HG02885 (cell line): ENCODE data around the gene ZNF784.

Source experiments
- ATAC-seq: cut with Tn5 transposase; IDR thresholded peaks from one replicate; pipeline ENCODE4 v1.9.1; 2021; ENCODE audit warnings: mild to moderate bottlenecking; ENCODE audit not compliant: unreplicated experiment, poor library complexity

The ZNF784 gene

GRCh38 chr19:55605637-55606470 is 18.5 kb downstream of the ZNF784 start, which contains the start of gene ZNF865:
ZNF865 (plus strand) TSS chr19:55605647; CDS start chr19:55613619, 7,972 bp downstream.
- peak; percentile 30 for ATAC-seq

- peak; percentile 79 for ATAC-seq
Observed at GRCh38 chr19:55605207-55605636, 19.1 kb downstream of the ZNF784 start.

GRCh38 chr19:55603581-55604292 is 20.6 kb downstream of the ZNF784 start:
- no peak for ATAC-seq

- no peak for ATAC-seq
Observed at GRCh38 chr19:55603115-55603514, 21.3 kb downstream of the ZNF784 start.

- ATAC-seq: no peak
Observed at GRCh38 chr19:55602104-55603001, 22.0 kb downstream of the ZNF784 start.

- no peak for ATAC-seq
Observed at GRCh38 chr19:55601084-55601483, 23.3 kb downstream of the ZNF784 start.

- ATAC-seq: no peak
Observed at GRCh38 chr19:55600662-55601028, 23.7 kb downstream of the ZNF784 start.

GRCh38 chr19:55599842-55600661 is 24.3 kb downstream of the ZNF784 start, which contains the start of gene ZNF524:
ZNF524 (plus strand) TSS chr19:55600288; CDS start chr19:55602113, 1,825 bp downstream.
- ATAC-seq: peak; percentile 48

GRCh38 chr19:55599468-55599841 is 24.9 kb downstream of the ZNF784 start, which contains the start of gene FIZ1:
FIZ1 (minus strand) TSS chr19:55599517; CDS start chr19:55597865, 1,652 bp downstream.
- peak; percentile 60 for ATAC-seq

- ATAC-seq: peak; percentile 51
Observed at GRCh38 chr19:55598719-55599467, 25.5 kb downstream of the ZNF784 start.

- ATAC-seq: no peak
Observed at GRCh38 chr19:55598034-55598433, 26.3 kb downstream of the ZNF784 start.

GRCh38 chr19:55597501-55597921 is 26.9 kb downstream of the ZNF784 start:
- ATAC-seq: no peak

- no peak for ATAC-seq
Observed at GRCh38 chr19:55596304-55596703, 28.1 kb downstream of the ZNF784 start.

GRCh38 chr19:55594996-55595545 is 29.3 kb downstream of the ZNF784 start:
- no peak for ATAC-seq

- ATAC-seq: no peak
Observed at GRCh38 chr19:55593096-55593772, 31.1 kb downstream of the ZNF784 start.

- ATAC-seq: no peak
Observed at GRCh38 chr19:55592391-55593090, 31.8 kb downstream of the ZNF784 start.

GRCh38 chr19:55591555-55591954 is 32.8 kb downstream of the ZNF784 start:
- ATAC-seq: no peak
